ENCODE data around the gene TMEM175. TPM values are rescaled to one million over a fixed set of nuclear protein-coding genes. Genes with fewer than 3 reads are reported as not detected.

TMEM175 gene
- total RNA-seq, 4 donors from 2014 or later = 33.3 to 61.2 (median 39.0) TPM

DNA sequence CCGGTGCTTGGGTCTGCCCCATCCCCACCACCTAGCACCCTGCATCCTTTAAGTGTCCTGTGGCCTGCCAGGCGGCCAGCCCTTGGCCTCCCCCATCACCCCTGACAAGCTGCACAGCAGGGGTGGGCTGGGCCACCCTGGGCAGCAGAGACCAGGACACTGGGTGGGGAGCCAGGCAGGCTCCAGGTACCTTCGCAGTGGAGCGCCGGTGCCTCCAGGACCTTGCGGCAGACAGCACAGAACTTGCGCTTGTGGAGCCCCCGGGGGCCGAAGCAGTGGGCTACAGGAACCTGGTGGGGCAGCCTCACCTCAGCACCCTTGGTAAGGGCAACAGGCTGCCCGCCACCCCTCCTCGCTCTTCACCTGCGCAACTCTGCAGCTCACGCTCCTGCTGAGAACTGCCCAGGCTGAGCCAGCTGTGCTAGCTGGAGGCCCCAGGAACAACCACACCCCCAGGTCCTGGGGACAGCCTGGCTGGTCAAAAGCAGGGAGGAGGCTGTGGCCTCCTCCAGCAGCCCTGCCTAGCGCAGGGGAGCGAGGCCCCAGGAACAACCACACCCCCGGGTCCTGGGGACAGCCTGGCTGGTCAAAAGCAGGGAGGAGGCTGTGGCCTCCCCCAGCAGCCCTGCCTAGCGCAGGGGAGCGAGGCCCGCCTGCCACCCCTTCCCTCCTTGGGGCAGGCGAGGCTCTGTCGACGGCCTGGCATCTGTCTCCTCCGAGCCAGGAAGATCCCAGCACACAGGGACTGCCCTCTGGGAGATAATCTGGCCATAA lies 36.5 kb downstream of the TMEM175 start:
- no peaks in the 10 kb centered on the region for H3K9me3 ChIP-seq
- H3K27ac ChIP-seq = no peak overlapping the region
- 86 to 87% methylated on average over 15 to 18 of the region's 23 CpGs for WGBS, 2 donors
- peaks cover 0 to 40% (median 0%) of the 10 kb centered on the region in 3 donors for H3K36me3 ChIP-seq
- no peak overlapping the region for H3K4me3 ChIP-seq
- TF ChIP-seq, protein P1, sequence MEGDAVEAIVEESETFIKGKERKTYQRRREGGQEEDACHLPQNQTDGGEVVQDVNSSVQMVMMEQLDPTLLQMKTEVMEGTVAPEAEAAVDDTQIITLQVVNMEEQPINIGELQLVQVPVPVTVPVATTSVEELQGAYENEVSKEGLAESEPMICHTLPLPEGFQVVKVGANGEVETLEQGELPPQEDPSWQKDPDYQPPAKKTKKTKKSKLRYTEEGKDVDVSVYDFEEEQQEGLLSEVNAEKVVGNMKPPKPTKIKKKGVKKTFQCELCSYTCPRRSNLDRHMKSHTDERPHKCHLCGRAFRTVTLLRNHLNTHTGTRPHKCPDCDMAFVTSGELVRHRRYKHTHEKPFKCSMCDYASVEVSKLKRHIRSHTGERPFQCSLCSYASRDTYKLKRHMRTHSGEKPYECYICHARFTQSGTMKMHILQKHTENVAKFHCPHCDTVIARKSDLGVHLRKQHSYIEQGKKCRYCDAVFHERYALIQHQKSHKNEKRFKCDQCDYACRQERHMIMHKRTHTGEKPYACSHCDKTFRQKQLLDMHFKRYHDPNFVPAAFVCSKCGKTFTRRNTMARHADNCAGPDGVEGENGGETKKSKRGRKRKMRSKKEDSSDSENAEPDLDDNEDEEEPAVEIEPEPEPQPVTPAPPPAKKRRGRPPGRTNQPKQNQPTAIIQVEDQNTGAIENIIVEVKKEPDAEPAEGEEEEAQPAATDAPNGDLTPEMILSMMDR (IDR thresholded peaks at IDR 0.05) = no peak
- no peak for TF ChIP-seq POLR2A (IDR thresholded peaks at IDR 0.05)
- TF ChIP-seq EP300 (IDR thresholded peaks at IDR 0.05) = no peak
- no peak for DNase-seq (ENCODE audit: low spot score in 2 of 2)
- H3K4me1 ChIP-seq = peaks cover 0 to 25% (median 19%) of the 10 kb centered on the region in 4 donors
- no peaks in the 10 kb centered on the region for H3K27me3 ChIP-seq

- WGBS, 2 donors = 91 to 94% methylated on average over 17 to 25 of the region's 25 CpGs
- H3K27ac ChIP-seq = no peak overlapping the region
- H3K27me3 ChIP-seq = no peaks in the 10 kb centered on the region
- no peak for DNase-seq (ENCODE audit: low spot score in 2 of 2)
- no peaks in the 10 kb centered on the region for H3K9me3 ChIP-seq
- no peak for TF ChIP-seq POLR2A (IDR thresholded peaks at IDR 0.05)
- TF ChIP-seq, protein P1 (IDR thresholded peaks at IDR 0.05) = no peak
- no peak for TF ChIP-seq EP300 (IDR thresholded peaks at IDR 0.05)
- peaks cover 0 to 26% (median 0%) of the 10 kb centered on the region in 3 donors for H3K36me3 ChIP-seq
- no peak overlapping the region for H3K4me3 ChIP-seq
- peaks cover 0 to 29% (median 21%) of the 10 kb centered on the region in 4 donors for H3K4me1 ChIP-seq
Measured at GRCh38 chr4:970046-970745, 37.9 kb downstream of the TMEM175 start.

GRCh38 chr4:970854-971520 lies 38.7 kb downstream of the TMEM175 start:
- TF ChIP-seq, protein P1 (IDR thresholded peaks at IDR 0.05) = no peak
- no peak for TF ChIP-seq EP300 (IDR thresholded peaks at IDR 0.05)
- TF ChIP-seq POLR2A (IDR thresholded peaks at IDR 0.05) = no peak

GRCh38 chr4:971666-972500 lies 39.6 kb downstream of the TMEM175 start:
- peak overlapping the region in 3 of 4 donors; percentile 52 to 95 (median 72) for H3K4me3 ChIP-seq
- H3K27ac ChIP-seq = peak overlapping the region in 1 of 4 donors; percentile 80
- H3K9me3 ChIP-seq = no peaks in the 10 kb centered on the region
- no peak for DNase-seq (ENCODE audit: low spot score in 2 of 2)
- no peaks in the 10 kb centered on the region for H3K27me3 ChIP-seq
- WGBS, 2 donors = 58 to 73% methylated on average over 13 to 20 of the region's 24 CpGs
- TF ChIP-seq, protein P1 (IDR thresholded peaks at IDR 0.05) = no peak
- TF ChIP-seq POLR2A (IDR thresholded peaks at IDR 0.05) (no peak), EP300 (IDR thresholded peaks at IDR 0.05) (no peak)
- H3K4me1 ChIP-seq = peaks cover 0 to 29% (median 21%) of the 10 kb centered on the region in 4 donors
- peaks cover 0 to 9% (median 0%) of the 10 kb centered on the region in 3 donors for H3K36me3 ChIP-seq

More at GRCh38 chr4:970854-971520, 38.7 kb downstream of the TMEM175 start:
- no peak overlapping the region for H3K4me3 ChIP-seq
- 76 to 82% methylated on average over 13 to 14 of the region's 17 CpGs for WGBS, 2 donors
- H3K27ac ChIP-seq = peak overlapping the region in 1 of 4 donors; percentile 50
- peaks cover 0 to 18% (median 0%) of the 10 kb centered on the region in 3 donors for H3K36me3 ChIP-seq
- DNase-seq (ENCODE audit: low spot score in 2 of 2) = no peak
- no peaks in the 10 kb centered on the region for H3K27me3 ChIP-seq
- peaks cover 0 to 29% (median 21%) of the 10 kb centered on the region in 4 donors for H3K4me1 ChIP-seq
- no peaks in the 10 kb centered on the region for H3K9me3 ChIP-seq

All from tibial nerve (tissue), 4 donors.